Measurements from ENCODE around the gene MYO7B.

Gene MYO7B

GRCh38 chr2:127615511-127616166 lies 80.2 kb downstream of the MYO7B start:
- Histone ChIP-seq H3K9ac (ENCODE audit: low read length) (no peak overlapping the region), H3K4me3 (ENCODE audit: low read length) (no peak overlapping the region), H3K27me3 (ENCODE audit: control insufficient read depth, insufficient read depth, low read length) (no peaks in the 10 kb centered on the region), H3K27ac (ENCODE audit: low read depth, low read length) (no peak overlapping the region), H3K4me1 (ENCODE audit: control insufficient read depth, insufficient read depth, low read length) (no peaks in the 10 kb centered on the region), H3K36me3 (ENCODE audit: control insufficient read depth, insufficient read depth, low read length) (peaks cover 3% of the 10 kb centered on the region)

DNA sequence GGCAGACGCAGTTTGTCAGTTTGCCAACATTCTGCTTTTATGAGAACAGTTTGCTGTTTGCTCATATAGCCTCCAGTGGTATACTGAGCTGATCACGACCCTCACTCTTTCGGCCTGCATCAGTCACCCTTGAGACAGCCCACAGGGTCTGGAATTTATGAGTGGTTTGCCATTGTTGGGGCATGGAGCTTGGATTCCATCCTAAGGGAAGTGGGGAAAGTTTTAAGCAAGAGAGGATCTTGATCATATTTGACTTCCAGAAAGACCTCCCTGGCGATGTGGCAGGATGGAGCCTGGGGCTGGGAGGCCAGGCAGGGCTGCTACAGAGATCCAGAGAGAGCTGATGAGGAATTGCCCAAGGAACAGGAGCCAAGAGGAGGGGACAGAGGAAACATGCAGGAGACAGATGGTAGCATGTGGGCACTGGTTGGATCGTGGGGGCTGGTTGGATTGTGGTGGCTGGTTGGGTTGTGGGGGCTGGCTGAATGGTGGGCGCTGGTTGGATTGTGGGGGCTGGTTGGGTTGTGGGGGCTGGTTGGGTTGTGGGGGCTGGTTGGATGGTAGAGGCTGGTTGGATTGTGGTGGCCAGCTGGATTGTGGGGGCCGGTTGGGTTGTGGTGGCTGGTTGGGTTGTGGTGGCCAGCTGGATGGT lies 83.2 kb downstream of the MYO7B start:
- Histone ChIP-seq H3K36me3 (ENCODE audit: control insufficient read depth, insufficient read depth, low read length) (peaks cover 3% of the 10 kb centered on the region), H3K27me3 (ENCODE audit: control insufficient read depth, insufficient read depth, low read length) (peaks cover 2% of the 10 kb centered on the region), H3K27ac (ENCODE audit: low read depth, low read length) (no peak overlapping the region), H3K4me1 (ENCODE audit: control insufficient read depth, insufficient read depth, low read length) (no peaks in the 10 kb centered on the region), H3K9ac (ENCODE audit: low read length) (no peak overlapping the region), H3K4me3 (ENCODE audit: low read length) (no peak overlapping the region)

GRCh38 chr2:127619203-127619590 lies 83.7 kb downstream of the MYO7B start:
- Histone ChIP-seq H3K27me3 (ENCODE audit: control insufficient read depth, insufficient read depth, low read length) (peaks cover 2% of the 10 kb centered on the region), H3K4me1 (ENCODE audit: control insufficient read depth, insufficient read depth, low read length) (no peaks in the 10 kb centered on the region), H3K36me3 (ENCODE audit: control insufficient read depth, insufficient read depth, low read length) (peaks cover 3% of the 10 kb centered on the region), H3K27ac (ENCODE audit: low read depth, low read length) (no peak overlapping the region), H3K4me3 (ENCODE audit: low read length) (no peak overlapping the region), H3K9ac (ENCODE audit: low read length) (no peak overlapping the region)

- Histone ChIP-seq H3K4me1 (ENCODE audit: control insufficient read depth, insufficient read depth, low read length) (no peaks in the 10 kb centered on the region), H3K36me3 (ENCODE audit: control insufficient read depth, insufficient read depth, low read length) (no peaks in the 10 kb centered on the region), H3K4me3 (ENCODE audit: low read length) (no peak overlapping the region), H3K9ac (ENCODE audit: low read length) (no peak overlapping the region), H3K27ac (ENCODE audit: low read depth, low read length) (no peak overlapping the region), H3K27me3 (ENCODE audit: control insufficient read depth, insufficient read depth, low read length) (peaks cover 2% of the 10 kb centered on the region)
Observed at GRCh38 chr2:127619877-127620705, 84.6 kb downstream of the MYO7B start.

GRCh38 chr2:127620866-127621265 lies 85.4 kb downstream of the MYO7B start:
- peaks cover 2% of the 10 kb centered on the region for H3K27me3 ChIP-seq (ENCODE audit: control insufficient read depth, insufficient read depth, low read length)
- H3K36me3 ChIP-seq (ENCODE audit: control insufficient read depth, insufficient read depth, low read length), result no peaks in the 10 kb centered on the region
- H3K4me3 ChIP-seq (ENCODE audit: low read length), result no peak overlapping the region
- no peak overlapping the region for H3K27ac ChIP-seq (ENCODE audit: low read depth, low read length)
- H3K9ac ChIP-seq (ENCODE audit: low read length), result no peak overlapping the region
- H3K4me1 ChIP-seq (ENCODE audit: control insufficient read depth, insufficient read depth, low read length), result no peaks in the 10 kb centered on the region

GRCh38 chr2:127621981-127622431 lies 86.5 kb downstream of the MYO7B start:
- H3K4me3 ChIP-seq (ENCODE audit: low read length), result no peak overlapping the region
- H3K36me3 ChIP-seq (ENCODE audit: control insufficient read depth, insufficient read depth, low read length), result no peaks in the 10 kb centered on the region

DNA sequence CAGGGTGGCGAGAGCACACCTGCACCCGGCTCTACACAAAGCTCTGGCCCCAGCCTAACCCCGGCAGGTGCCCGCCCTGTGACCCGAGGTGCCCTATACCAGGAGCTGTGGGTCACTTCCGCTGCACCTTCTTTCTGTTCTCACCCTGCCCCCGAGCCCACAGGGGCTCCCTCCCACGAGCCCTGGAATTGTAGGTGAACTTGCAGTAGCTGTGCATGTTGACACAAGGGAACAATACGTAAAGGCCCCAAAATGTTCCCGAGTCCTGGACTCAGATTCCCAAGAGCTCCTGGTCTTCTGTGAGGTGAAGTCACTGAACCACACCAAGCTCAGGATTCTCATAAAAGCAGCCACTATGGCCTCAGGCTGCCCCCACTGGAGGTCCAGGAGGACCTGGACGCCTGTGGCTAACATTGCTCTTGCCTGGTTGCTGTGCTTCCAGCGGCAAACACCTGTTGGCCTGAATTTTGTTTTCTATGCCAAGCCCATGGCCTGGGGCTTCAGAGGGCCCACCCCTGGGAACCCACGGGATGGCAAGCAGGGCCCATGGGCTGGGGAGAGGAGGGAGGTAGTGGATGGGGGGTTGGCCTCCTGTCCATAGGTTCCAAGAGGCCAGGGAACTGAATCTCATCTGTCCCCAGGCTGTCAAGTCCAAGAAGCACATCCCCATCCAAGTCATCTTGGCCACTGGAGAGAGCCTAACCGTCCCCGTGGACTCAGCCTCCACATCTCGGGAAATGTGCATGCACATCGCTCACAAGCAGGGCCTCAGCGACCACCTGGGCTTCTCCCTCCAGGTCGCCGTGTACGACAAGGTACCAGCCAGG lies 87.3 kb downstream of the MYO7B start:
- H3K4me1 ChIP-seq (ENCODE audit: control insufficient read depth, insufficient read depth, low read length), result no peaks in the 10 kb centered on the region
- H3K27me3 ChIP-seq (ENCODE audit: control insufficient read depth, insufficient read depth, low read length), result peaks cover 2% of the 10 kb centered on the region
- no peaks in the 10 kb centered on the region for H3K36me3 ChIP-seq (ENCODE audit: control insufficient read depth, insufficient read depth, low read length)
- no peak overlapping the region for H3K27ac ChIP-seq (ENCODE audit: low read depth, low read length)
- no peak overlapping the region for H3K4me3 ChIP-seq (ENCODE audit: low read length)
- H3K9ac ChIP-seq (ENCODE audit: low read length), result no peak overlapping the region

More at GRCh38 chr2:127621981-127622431, 86.5 kb downstream of the MYO7B start:
- Histone ChIP-seq H3K4me1 (ENCODE audit: control insufficient read depth, insufficient read depth, low read length) (no peaks in the 10 kb centered on the region), H3K27ac (ENCODE audit: low read depth, low read length) (no peak overlapping the region), H3K9ac (ENCODE audit: low read length) (no peak overlapping the region), H3K27me3 (ENCODE audit: control insufficient read depth, insufficient read depth, low read length) (peaks cover 2% of the 10 kb centered on the region)

- Histone ChIP-seq H3K9ac (ENCODE audit: low read length) (no peak overlapping the region), H3K27me3 (ENCODE audit: control insufficient read depth, insufficient read depth, low read length) (peaks cover 2% of the 10 kb centered on the region), H3K4me3 (ENCODE audit: low read length) (no peak overlapping the region), H3K27ac (ENCODE audit: low read depth, low read length) (no peak overlapping the region), H3K36me3 (ENCODE audit: control insufficient read depth, insufficient read depth, low read length) (no peaks in the 10 kb centered on the region), H3K4me1 (ENCODE audit: control insufficient read depth, insufficient read depth, low read length) (no peaks in the 10 kb centered on the region)
Observed at GRCh38 chr2:127623388-127624319, 88.2 kb downstream of the MYO7B start.

DNA sequence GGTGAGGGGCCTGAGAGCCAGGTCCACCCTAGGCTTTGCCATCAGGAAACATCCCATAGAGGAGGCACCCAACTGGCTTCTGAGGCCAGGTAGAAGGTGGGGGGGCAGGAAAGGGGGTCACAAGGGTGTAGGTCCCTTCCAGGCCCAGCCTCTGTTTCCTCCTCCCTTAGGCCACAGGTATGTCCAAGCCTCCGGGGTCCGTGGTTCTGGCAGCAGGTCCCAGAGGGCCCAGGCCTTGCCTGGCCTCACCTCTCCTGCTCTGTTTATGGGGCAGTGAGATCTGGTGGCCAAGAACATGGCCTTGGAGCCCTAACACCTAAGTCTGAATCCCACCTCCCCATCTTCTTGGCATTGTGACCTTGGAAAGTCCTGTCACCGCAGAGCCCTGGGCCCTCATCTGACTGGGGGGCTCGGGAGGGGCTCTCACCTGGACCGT lies 88.9 kb downstream of the MYO7B start:
- Histone ChIP-seq H3K27ac (ENCODE audit: low read depth, low read length) (no peak overlapping the region), H3K9ac (ENCODE audit: low read length) (no peak overlapping the region), H3K4me1 (ENCODE audit: control insufficient read depth, insufficient read depth, low read length) (no peaks in the 10 kb centered on the region), H3K36me3 (ENCODE audit: control insufficient read depth, insufficient read depth, low read length) (no peaks in the 10 kb centered on the region), H3K27me3 (ENCODE audit: control insufficient read depth, insufficient read depth, low read length) (peaks cover 2% of the 10 kb centered on the region), H3K4me3 (ENCODE audit: low read length) (no peak overlapping the region)

GRCh38 chr2:127624756-127625571 lies 89.5 kb downstream of the MYO7B start:
- Histone ChIP-seq H3K4me1 (ENCODE audit: control insufficient read depth, insufficient read depth, low read length) (no peaks in the 10 kb centered on the region), H3K27ac (ENCODE audit: low read depth, low read length) (no peak overlapping the region), H3K4me3 (ENCODE audit: low read length) (no peak overlapping the region), H3K36me3 (ENCODE audit: control insufficient read depth, insufficient read depth, low read length) (no peaks in the 10 kb centered on the region), H3K27me3 (ENCODE audit: control insufficient read depth, insufficient read depth, low read length) (peaks cover 2% of the 10 kb centered on the region), H3K9ac (ENCODE audit: low read length) (no peak overlapping the region)

DNA sequence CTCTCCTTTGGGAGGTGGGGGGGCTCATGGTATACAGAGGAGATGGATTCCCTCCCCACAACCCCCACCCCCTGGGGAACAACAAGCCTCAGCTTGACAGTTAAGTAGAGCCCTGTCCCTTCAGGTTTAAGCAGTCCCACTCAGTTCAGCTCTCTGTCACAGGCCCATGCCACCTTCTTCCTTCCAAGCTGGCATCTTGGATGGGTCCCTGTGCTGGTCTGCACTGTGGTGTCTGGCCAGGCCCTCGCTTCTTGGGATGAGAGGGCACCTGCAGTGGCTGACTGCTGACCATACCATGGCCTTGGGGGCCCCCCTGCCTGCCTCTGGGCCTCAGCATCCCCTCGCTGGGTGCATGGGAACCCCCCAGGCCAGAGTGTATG lies 90.1 kb downstream of the MYO7B start:
- no peak overlapping the region for H3K4me3 ChIP-seq (ENCODE audit: low read length)
- peaks cover 2% of the 10 kb centered on the region for H3K27me3 ChIP-seq (ENCODE audit: control insufficient read depth, insufficient read depth, low read length)
- no peak overlapping the region for H3K9ac ChIP-seq (ENCODE audit: low read length)
- no peaks in the 10 kb centered on the region for H3K36me3 ChIP-seq (ENCODE audit: control insufficient read depth, insufficient read depth, low read length)
- no peak overlapping the region for H3K27ac ChIP-seq (ENCODE audit: low read depth, low read length)
- no peaks in the 10 kb centered on the region for H3K4me1 ChIP-seq (ENCODE audit: control insufficient read depth, insufficient read depth, low read length)
